SK-N-MC (cell line): Measurements from ENCODE around the gene KDM3B.

Experiments used
- EZH2 ChIP-seq: fragments of 200-600 bp; sonication (generic); IDR thresholded peaks from one replicate; pipeline ENCODE4 v1.6.1; 2017; ENCODE audit warnings: antibody characterized with exemption
- FOXP2 ChIP-seq: optimal IDR thresholded peaks from 2 replicates; pipeline ENCODE3; 2011; ENCODE audit warnings: mild to moderate bottlenecking, moderate library complexity; ENCODE audit not compliant: insufficient read depth; ENCODE audit errors: extremely low read length, control extremely low read depth
- POLR2AphosphoS5 ChIP-seq: IDR thresholded peaks from 2 replicates; pipeline ENCODE4 v1.6.1; 2012; ENCODE audit warnings: mild to moderate bottlenecking, low read depth, low read length, borderline replicate concordance

DNA sequence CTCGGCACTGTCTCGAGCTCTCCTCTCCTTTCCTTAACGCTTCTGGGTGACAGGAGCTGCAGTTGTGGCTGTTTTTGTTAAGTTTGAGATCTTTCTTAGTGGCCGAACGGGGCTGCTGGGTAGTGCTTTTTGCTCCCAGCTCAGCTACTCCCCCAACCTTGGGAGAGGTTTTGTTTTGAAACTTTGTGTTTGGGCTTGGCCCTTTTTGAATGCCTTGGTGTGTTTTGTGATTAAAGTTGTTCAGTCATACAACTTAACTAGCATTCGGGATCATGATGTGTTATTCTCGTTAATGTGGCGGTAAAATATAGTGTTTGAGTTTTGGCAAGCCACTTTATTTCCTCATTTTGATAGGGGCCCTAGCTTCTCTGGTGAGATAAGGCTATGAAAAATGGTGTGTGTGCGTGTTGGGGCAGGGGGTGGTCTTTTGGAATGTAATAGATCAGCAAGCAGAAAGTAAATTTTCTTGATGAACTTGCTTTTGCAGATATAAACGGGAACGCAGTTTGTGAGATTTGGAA lies 1.1 kb downstream of the KDM3B start:
- TF ChIP-seq EZH2: no peak
- no peak for TF ChIP-seq POLR2AphosphoS5
- no peak for TF ChIP-seq FOXP2
